Astrocyte of the spinal cord (primary cell): ENCODE results near the gene TWSG1.

ENCODE experiments used
- DNase-seq: peaks from one replicate; pipeline ENCODE4 v3.0.0; 2011; ENCODE audit warnings: low read depth, low spot score
- H3K4me3 ChIP-seq: 2 replicates; pipeline ENCODE4 v1.5.1; 2011; ENCODE audit warnings: low read depth, mild to moderate bottlenecking, low read length, moderate library complexity
- CTCF ChIP-seq: IDR thresholded peaks from 2 replicates; pipeline ENCODE4 v1.5.1; 2012; ENCODE audit warnings: low read depth, mild to moderate bottlenecking, low read length, inconsistent platforms
- in situ Hi-C: cut with HindIII; loops from 2 replicates; pipeline ENCODE4 v1.10.0; 2017; ENCODE audit warnings: low sequenced_read_pairs

Gene TWSG1

GRCh38 chr18:9321736-9322135, 12.8 kb upstream of the TWSG1 start:
- no peak for DNase-seq
- TF ChIP-seq CTCF, result no peak
- no peak overlapping the region for H3K4me3 ChIP-seq
- in situ Hi-C loops, result no loop called here

- in situ Hi-C loops, result no loop called here
- no peak for TF ChIP-seq CTCF
- no peak overlapping the region for H3K4me3 ChIP-seq
- DNase-seq, result no peak
Measured at GRCh38 chr18:9322744-9323143, 11.8 kb upstream of the TWSG1 start.

- in situ Hi-C loops, result no loop called here
- peak; percentile 68 for DNase-seq
- H3K4me3 ChIP-seq, result no peak overlapping the region
Measured at GRCh38 chr18:9323750-9324445, 10.7 kb upstream of the TWSG1 start.

GRCh38 chr18:9325716-9326115, 8.9 kb upstream of the TWSG1 start:
- TF ChIP-seq CTCF, result no peak
- no peak overlapping the region for H3K4me3 ChIP-seq
- in situ Hi-C loops, result no loop called here
- no peak for DNase-seq

More at GRCh38 chr18:9323750-9324445, 10.7 kb upstream of the TWSG1 start:
- no peak for TF ChIP-seq CTCF

GRCh38 chr18:9328776-9329175, 5.8 kb upstream of the TWSG1 start:
- no peak for DNase-seq
- no peak for TF ChIP-seq CTCF
- in situ Hi-C loops, result no loop called here
- H3K4me3 ChIP-seq, result no peak overlapping the region

- in situ Hi-C loops, result no loop called here
- H3K4me3 ChIP-seq, result no peak overlapping the region
- no peak for DNase-seq
- no peak for TF ChIP-seq CTCF
Measured at GRCh38 chr18:9329471-9329870, 5.1 kb upstream of the TWSG1 start.

- in situ Hi-C loops, result no loop called here
- TF ChIP-seq CTCF, result no peak
- DNase-seq, result no peak
- no peak overlapping the region for H3K4me3 ChIP-seq
Measured at GRCh38 chr18:9330419-9330818, 4.2 kb upstream of the TWSG1 start.
